Measurements from ENCODE around the gene MYO6. TPM values are rescaled to one million over a fixed set of nuclear protein-coding genes. Genes with fewer than 3 reads are reported as not detected.

Gene MYO6
- total and polyA plus RNA-seq, 2 donors, result 12.4 to 33.2 TPM

DNA sequence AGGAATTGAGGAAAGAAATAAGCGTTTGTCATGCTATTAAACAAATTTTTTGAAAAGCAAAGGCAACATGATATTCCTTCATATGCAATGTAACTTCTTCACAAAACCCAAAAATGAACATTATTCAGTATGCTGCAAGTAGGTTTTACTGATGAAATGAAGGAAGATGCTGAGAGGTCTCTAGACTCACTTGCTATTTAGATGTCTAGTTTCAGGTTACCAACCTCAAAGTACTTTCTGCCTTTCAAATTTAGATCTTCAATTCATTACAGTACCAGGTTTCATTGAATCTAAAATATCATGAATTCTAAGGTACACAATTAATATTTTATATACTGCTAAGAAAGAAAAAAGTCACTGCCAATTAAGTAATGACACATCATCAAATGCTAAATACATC, 39.9 kb downstream of the MYO6 start:
- no peak overlapping the region for H3K4me3 ChIP-seq (ENCODE audit: low read depth, low read length)
- no peaks in the 10 kb centered on the region for H3K4me1 ChIP-seq (ENCODE audit: insufficient read depth)
- no peaks in the 10 kb centered on the region for H3K36me3 ChIP-seq (ENCODE audit: insufficient read depth)
- 93% methylated on average over 1 of the region's 1 CpG for WGBS
- DNase-seq (ENCODE audit: extremely low spot score), result no peak
- no peak overlapping the region for H3K27ac ChIP-seq (ENCODE audit: low read depth)

DNA sequence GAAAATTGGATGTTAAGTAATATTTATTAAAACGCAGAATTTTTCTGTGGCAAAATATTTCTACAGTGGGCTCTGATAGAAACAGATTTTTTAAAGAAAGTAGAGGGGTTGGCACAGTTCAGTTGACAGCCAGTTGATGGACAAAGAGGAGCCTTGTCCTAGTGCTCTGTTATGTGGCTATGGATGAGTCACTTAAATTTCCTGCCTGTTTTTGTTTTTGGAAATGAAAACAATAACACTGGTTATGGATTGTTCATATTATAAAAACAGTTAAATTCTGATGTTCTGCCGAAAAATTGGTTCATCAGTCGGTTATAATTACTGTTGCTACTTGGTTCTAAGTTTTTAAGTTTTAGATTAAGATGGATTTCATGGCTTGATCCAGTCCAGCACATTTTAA, 42.8 kb downstream of the MYO6 start:
- DNase-seq (ENCODE audit: extremely low spot score), result no peak
- H3K4me3 ChIP-seq (ENCODE audit: low read depth, low read length), result no peak overlapping the region
- H3K27ac ChIP-seq (ENCODE audit: low read depth), result no peak overlapping the region
- H3K36me3 ChIP-seq (ENCODE audit: insufficient read depth), result no peaks in the 10 kb centered on the region
- no peaks in the 10 kb centered on the region for H3K4me1 ChIP-seq (ENCODE audit: insufficient read depth)
- WGBS, result 60% methylated on average over 3 of the region's 3 CpGs

GRCh38 chr6:75794351-75794846, 45.4 kb downstream of the MYO6 start:
- no peak overlapping the region for H3K27ac ChIP-seq (ENCODE audit: low read depth)

DNA sequence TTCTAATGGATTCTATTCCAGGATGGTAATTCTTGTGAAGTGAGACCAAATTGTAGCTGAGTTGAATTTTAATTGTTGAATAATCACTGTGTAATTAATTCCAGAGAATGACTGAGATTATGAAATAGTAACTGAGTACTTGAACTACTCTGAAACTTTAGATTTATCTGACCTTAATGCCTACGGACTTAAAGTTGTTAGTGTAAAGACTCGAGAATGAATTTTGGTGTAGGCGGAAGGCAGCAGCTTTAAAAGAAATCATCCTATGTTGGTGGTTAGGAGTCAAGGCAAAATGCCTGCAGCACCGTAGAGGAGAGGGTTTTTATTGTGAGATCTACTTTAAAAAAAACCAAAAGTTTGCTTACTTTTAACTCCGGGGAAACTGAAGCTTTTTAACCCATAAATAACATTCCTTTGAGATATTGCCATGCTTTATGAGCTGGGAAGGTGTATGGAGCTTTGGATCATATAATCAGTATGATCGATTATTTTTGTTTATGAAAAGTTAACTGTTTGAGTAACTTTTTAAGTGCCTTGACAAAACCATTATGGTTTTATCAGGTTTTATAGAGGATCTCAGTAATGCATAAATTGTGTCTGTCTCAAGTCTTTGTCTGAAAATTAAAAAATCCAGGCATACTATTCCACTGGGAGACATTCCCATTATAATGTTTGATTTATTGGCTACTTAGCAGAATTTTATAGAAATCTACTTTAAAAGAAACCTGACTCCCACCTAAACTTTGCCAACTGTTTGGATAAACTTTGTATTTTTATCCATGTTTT, 46.1 kb downstream of the MYO6 start:
- H3K36me3 ChIP-seq (ENCODE audit: insufficient read depth), result no peaks in the 10 kb centered on the region
- H3K4me1 ChIP-seq (ENCODE audit: insufficient read depth), result no peaks in the 10 kb centered on the region
- no peak overlapping the region for H3K27ac ChIP-seq (ENCODE audit: low read depth)
- H3K4me3 ChIP-seq (ENCODE audit: low read depth, low read length), result no peak overlapping the region
- no peak for DNase-seq (ENCODE audit: extremely low spot score)
- WGBS, result 27% methylated on average over 6 of the region's 6 CpGs

More at GRCh38 chr6:75794351-75794846, 45.4 kb downstream of the MYO6 start:
- no peaks in the 10 kb centered on the region for H3K36me3 ChIP-seq (ENCODE audit: insufficient read depth)
- WGBS, result 92% methylated on average over 4 of the region's 4 CpGs
- H3K4me1 ChIP-seq (ENCODE audit: insufficient read depth), result no peaks in the 10 kb centered on the region
- H3K4me3 ChIP-seq (ENCODE audit: low read depth, low read length), result no peak overlapping the region
- DNase-seq (ENCODE audit: extremely low spot score), result no peak

DNA sequence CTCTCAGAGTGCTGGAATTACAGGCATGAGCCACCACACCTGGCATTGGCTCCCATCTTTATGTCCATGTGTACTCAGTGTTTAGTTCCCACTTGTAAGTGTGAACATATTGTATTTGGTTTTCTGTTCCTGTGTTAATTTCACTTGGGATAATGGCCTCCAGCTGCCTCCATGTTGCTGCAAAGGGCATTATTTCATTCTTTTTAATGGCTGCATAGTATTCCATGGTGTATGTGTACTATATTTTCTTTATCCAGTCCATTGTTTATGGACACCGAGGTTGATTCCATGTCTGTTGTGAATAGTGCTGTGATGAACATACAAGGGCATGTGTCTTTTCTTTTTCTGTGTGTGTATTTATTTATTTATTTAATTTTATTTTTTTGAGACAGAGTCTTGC, 47.7 kb downstream of the MYO6 start:
- DNase-seq (ENCODE audit: extremely low spot score), result no peak
- H3K4me1 ChIP-seq (ENCODE audit: insufficient read depth), result no peaks in the 10 kb centered on the region
- WGBS, result 100% methylated on average over 1 of the region's 1 CpG
- no peaks in the 10 kb centered on the region for H3K36me3 ChIP-seq (ENCODE audit: insufficient read depth)
- H3K4me3 ChIP-seq (ENCODE audit: low read depth, low read length), result no peak overlapping the region
- no peak overlapping the region for H3K27ac ChIP-seq (ENCODE audit: low read depth)

- 93% methylated on average over 4 of the region's 4 CpGs for WGBS
- no peak overlapping the region for H3K4me3 ChIP-seq (ENCODE audit: low read depth, low read length)
- no peak for DNase-seq (ENCODE audit: extremely low spot score)
Measured at GRCh38 chr6:75800133-75800532, 51.1 kb downstream of the MYO6 start.

GRCh38 chr6:75800708-75801505, 51.9 kb downstream of the MYO6 start:
- Histone ChIP-seq H3K36me3 (ENCODE audit: insufficient read depth) (no peaks in the 10 kb centered on the region), H3K4me3 (ENCODE audit: low read depth, low read length) (no peak overlapping the region), H3K4me1 (ENCODE audit: insufficient read depth) (no peaks in the 10 kb centered on the region), H3K27ac (ENCODE audit: low read depth) (no peak overlapping the region)
- no peak for DNase-seq (ENCODE audit: extremely low spot score)
- WGBS, result 92% methylated on average over 9 of the region's 9 CpGs

More at GRCh38 chr6:75800133-75800532, 51.1 kb downstream of the MYO6 start:
- Histone ChIP-seq H3K36me3 (ENCODE audit: insufficient read depth) (no peaks in the 10 kb centered on the region), H3K4me1 (ENCODE audit: insufficient read depth) (no peaks in the 10 kb centered on the region), H3K27ac (ENCODE audit: low read depth) (no peak overlapping the region)

GRCh38 chr6:75802366-75802765, 53.3 kb downstream of the MYO6 start:
- DNase-seq (ENCODE audit: extremely low spot score), result no peak
- H3K4me3 ChIP-seq (ENCODE audit: low read depth, low read length), result no peak overlapping the region
- H3K36me3 ChIP-seq (ENCODE audit: insufficient read depth), result no peaks in the 10 kb centered on the region
- no peaks in the 10 kb centered on the region for H3K4me1 ChIP-seq (ENCODE audit: insufficient read depth)
- WGBS, result 99% methylated on average over 6 of the region's 6 CpGs
- no peak overlapping the region for H3K27ac ChIP-seq (ENCODE audit: low read depth)

- H3K4me3 ChIP-seq (ENCODE audit: low read depth, low read length), result no peak overlapping the region
- no peaks in the 10 kb centered on the region for H3K4me1 ChIP-seq (ENCODE audit: insufficient read depth)
- H3K36me3 ChIP-seq (ENCODE audit: insufficient read depth), result no peaks in the 10 kb centered on the region
- H3K27ac ChIP-seq (ENCODE audit: low read depth), result no peak overlapping the region
- DNase-seq (ENCODE audit: extremely low spot score), result no peak
Measured at GRCh38 chr6:75808507-75808906, 59.5 kb downstream of the MYO6 start.

- H3K4me3 ChIP-seq (ENCODE audit: low read depth, low read length), result no peak overlapping the region
- WGBS, result 96% methylated on average over 1 of the region's 1 CpG
- no peak for DNase-seq (ENCODE audit: extremely low spot score)
- no peak overlapping the region for H3K27ac ChIP-seq (ENCODE audit: low read depth)
- H3K36me3 ChIP-seq (ENCODE audit: insufficient read depth), result no peaks in the 10 kb centered on the region
- no peaks in the 10 kb centered on the region for H3K4me1 ChIP-seq (ENCODE audit: insufficient read depth)
Measured at GRCh38 chr6:75812560-75812959, 63.5 kb downstream of the MYO6 start.

DNA sequence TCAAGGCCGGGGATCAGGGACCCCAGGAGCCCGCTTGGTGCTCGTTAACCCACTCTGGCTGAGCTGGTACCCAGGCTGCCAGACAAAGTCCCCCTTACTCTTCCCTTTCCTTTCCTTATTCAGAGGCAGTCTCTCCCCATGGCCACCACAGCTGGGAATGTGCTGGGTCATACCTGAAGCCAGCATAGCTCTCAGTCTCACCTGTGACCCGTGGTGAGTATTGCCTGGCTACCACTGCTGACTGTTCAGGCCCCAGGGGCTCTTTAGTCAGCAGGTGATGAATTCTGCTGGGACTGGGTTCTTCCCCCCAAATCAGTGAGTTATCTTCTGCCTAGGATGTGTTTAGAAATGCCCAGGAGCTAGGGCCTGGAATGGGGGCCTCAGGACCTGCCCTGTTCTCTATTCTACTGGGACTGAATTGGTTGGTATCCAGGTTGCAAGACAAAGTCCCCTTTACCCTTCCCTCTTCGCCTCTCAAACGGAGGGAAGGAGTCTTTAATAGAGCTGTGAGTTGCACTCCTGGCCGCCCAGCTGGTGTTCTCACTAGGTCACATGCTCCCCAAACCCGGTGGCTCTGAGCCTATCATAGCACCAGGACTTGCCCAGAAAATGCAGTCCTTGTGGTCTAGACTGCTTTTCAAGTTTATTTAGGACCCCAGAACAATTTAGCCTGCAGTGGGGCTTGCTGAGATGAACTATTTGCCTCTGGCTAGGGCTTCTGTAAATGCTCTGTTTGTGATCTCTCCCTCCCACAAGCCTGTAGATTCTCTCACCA, 64.6 kb downstream of the MYO6 start:
- Histone ChIP-seq H3K27ac (ENCODE audit: low read depth) (no peak overlapping the region), H3K36me3 (ENCODE audit: insufficient read depth) (no peaks in the 10 kb centered on the region), H3K4me1 (ENCODE audit: insufficient read depth) (no peaks in the 10 kb centered on the region), H3K4me3 (ENCODE audit: low read depth, low read length) (no peak overlapping the region)
- DNase-seq (ENCODE audit: extremely low spot score), result no peak
- 87% methylated on average over 8 of the region's 8 CpGs for WGBS

DNA sequence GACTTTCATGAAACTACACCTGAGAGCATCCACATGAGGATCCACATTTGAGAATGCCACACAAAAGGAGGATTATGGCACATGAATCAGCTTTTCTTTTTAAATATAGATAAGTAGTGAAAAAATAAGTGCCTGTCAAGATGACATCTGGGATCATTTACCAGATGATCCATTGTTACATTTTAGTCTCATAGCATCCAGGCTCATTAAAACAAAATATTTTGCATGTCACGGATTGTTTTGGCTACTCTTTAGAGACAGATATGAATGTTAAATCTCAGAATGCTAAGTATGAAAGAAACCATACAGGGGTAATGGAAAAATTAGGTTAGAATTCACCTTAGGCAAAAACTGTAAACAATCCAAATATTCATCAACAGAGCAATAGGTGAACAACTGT, 66.7 kb downstream of the MYO6 start:
- Histone ChIP-seq H3K4me3 (ENCODE audit: low read depth, low read length) (no peak overlapping the region), H3K36me3 (ENCODE audit: insufficient read depth) (no peaks in the 10 kb centered on the region), H3K4me1 (ENCODE audit: insufficient read depth) (no peaks in the 10 kb centered on the region), H3K27ac (ENCODE audit: low read depth) (no peak overlapping the region)
- DNase-seq (ENCODE audit: extremely low spot score), result no peak
- WGBS, result 85% methylated on average over 1 of the region's 1 CpG

- H3K4me1 ChIP-seq (ENCODE audit: insufficient read depth), result no peaks in the 10 kb centered on the region
- WGBS, result 63% methylated on average over 1 of the region's 1 CpG
- no peak overlapping the region for H3K27ac ChIP-seq (ENCODE audit: low read depth)
- no peak overlapping the region for H3K4me3 ChIP-seq (ENCODE audit: low read depth, low read length)
- DNase-seq (ENCODE audit: extremely low spot score), result no peak
- H3K36me3 ChIP-seq (ENCODE audit: insufficient read depth), result no peaks in the 10 kb centered on the region
Measured at GRCh38 chr6:75818098-75818855, 69.2 kb downstream of the MYO6 start.

Measured in urinary bladder (tissue), 4 donors.